Renal pelvis (tissue), 4 donors: Measurements from ENCODE around the gene ZSCAN1. TPM values are rescaled to one million over a fixed set of nuclear protein-coding genes. Genes with fewer than 3 reads are reported as not detected.
A peak's percentile ranks its signal among the peaks of the same experiment; 100 is the strongest.

Experiments
- DNase-seq: peaks from one replicate; pipeline ENCODE4 v3.0.0-alpha.2; 2013
- polyA plus RNA-seq, 3 donors: library from polyadenylated mRNA; unstranded; fragments of 120-200 nt; gene quantifications; one replicate each; pipeline ENCODE4 v1.2.1, GENCODE V29; 2013; ENCODE audit not compliant: insufficient read length in 3 of 3

ZSCAN1 gene
- polyA plus RNA-seq, 3 donors, result 6.0 to 8.0 (median 7.8) TPM

GRCh38 chr19:58035863-58036262, 2.0 kb downstream of the ZSCAN1 start:
- no peak for DNase-seq

- no peak for DNase-seq
Measured at GRCh38 chr19:58037927-58038687, 4.3 kb downstream of the ZSCAN1 start.

GRCh38 chr19:58038688-58039204, 4.9 kb downstream of the ZSCAN1 start:
- no peak for DNase-seq

GRCh38 chr19:58040751-58041525, 7.1 kb downstream of the ZSCAN1 start:
- no peak for DNase-seq

- DNase-seq, result no peak
Measured at GRCh38 chr19:58042495-58043340, 8.9 kb downstream of the ZSCAN1 start.

- DNase-seq, result no peak
Measured at GRCh38 chr19:58044391-58044790, 10.6 kb downstream of the ZSCAN1 start.

- no peak for DNase-seq
Measured at GRCh38 chr19:58044886-58045285, 11.1 kb downstream of the ZSCAN1 start.

GRCh38 chr19:58045411-58046050, 11.7 kb downstream of the ZSCAN1 start:
- no peak for DNase-seq

- no peak for DNase-seq
Measured at GRCh38 chr19:58046856-58047255, 13.0 kb downstream of the ZSCAN1 start.

GRCh38 chr19:58047672-58048071, 13.8 kb downstream of the ZSCAN1 start:
- DNase-seq, result no peak

- no peak for DNase-seq
Measured at GRCh38 chr19:58052256-58052655, 18.4 kb downstream of the ZSCAN1 start.

GRCh38 chr19:58053480-58054156, 19.8 kb downstream of the ZSCAN1 start:
- no peak for DNase-seq

GRCh38 chr19:58054901-58055874, 21.4 kb downstream of the ZSCAN1 start:
- peak; percentile 58 for DNase-seq

GRCh38 chr19:58056261-58056660, 22.4 kb downstream of the ZSCAN1 start:
- DNase-seq, result no peak

GRCh38 chr19:58056861-58057260, 23.0 kb downstream of the ZSCAN1 start:
- DNase-seq, result no peak

GRCh38 chr19:58058467-58058866, 24.6 kb downstream of the ZSCAN1 start:
- DNase-seq, result no peak

GRCh38 chr19:58059003-58059670, 25.3 kb downstream of the ZSCAN1 start, which contains the start of gene ZNF135:
TSS of gene ZNF135 (plus strand) at chr19:58059282. CDS start at chr19:58060003, 721 bp downstream.
- peak; percentile 94 for DNase-seq

- DNase-seq, result no peak
Measured at GRCh38 chr19:58059671-58060078, 25.9 kb downstream of the ZSCAN1 start.

GRCh38 chr19:58060231-58060630, 26.4 kb downstream of the ZSCAN1 start:
- no peak for DNase-seq
